ENCODE measurements around the gene RNF10.
"Not testable (repeated sequence)": the region's sequence is repeated elsewhere in the genome, so short reads cannot be mapped to it uniquely, and the experiment has no call there.

Gene RNF10

DNA sequence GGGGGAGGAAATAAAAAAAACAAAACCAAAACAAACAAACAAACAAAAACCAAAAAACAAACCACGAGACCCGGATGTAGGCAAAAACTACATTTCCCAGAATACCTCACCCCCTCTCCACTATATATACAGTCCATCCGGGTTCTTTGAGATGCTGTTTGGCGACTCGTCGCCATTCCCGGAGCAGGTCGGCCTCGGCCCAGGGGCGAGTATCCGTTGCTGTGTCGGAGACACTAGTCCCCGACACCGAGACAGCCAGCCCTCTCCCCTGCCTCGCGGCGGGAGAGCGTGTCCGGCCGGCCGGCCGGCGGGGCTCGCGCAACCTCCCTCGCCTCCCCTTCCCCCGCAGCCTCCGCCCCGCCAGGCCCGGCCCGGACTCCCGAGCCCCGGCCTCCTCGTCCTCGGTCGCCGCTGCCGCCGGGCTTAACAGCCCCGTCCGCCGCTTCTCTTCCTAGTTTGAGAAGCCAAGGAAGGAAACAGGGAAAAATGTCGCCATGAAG, at the start of gene RNF10:
RNF10 (plus strand) TSS at position 154 of the 500 bp plus-strand sequence. CDS start 456 bp downstream, outside the sequence.
- DNase-seq (ENCODE audit: low read depth): peak; percentile 53

DNA sequence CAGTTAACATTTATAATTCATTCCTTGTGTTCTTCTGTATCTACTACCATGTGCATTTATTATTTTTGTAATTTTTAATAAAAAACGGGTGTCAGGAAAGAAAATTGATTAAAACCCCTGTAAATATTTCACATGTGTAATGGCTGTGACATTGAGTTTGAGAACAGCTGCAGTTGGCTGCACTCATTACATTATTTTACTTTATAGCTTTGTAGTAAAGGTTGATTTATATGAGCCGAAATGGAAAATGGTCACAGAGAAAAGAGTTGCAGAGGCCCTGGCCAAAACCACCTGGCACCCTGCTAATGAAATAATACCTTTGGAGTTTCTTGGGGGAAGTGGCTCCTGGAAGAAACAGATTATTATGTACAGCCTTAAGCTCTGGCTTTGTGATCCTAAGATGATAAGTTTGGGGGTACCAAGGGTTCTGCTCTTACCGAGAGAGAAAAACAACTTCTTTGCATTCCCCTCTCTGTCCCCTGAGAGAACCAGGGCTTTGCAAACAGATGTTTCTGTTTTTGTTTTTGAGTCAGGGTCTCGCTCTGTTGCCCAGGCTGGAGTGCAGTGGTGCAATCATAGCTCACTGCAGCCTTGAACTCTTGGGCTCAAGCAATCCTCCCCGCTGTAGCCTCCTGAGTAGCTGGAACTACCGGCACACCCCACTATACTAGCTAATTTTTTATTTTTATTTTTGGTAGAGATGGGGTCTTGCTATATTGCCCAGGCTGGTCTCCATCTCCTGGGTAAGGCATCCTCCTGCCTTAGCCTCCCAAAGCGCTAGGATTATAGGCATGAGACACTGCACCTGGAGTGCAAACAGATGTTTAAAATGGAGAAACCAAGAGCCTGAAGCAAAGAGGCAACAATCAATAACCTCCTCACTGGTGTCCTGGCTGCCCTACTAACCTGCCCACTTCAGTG, 47.9 kb upstream of the RNF10 start:
- DNase-seq (ENCODE audit: low read depth): no peak

DNA sequence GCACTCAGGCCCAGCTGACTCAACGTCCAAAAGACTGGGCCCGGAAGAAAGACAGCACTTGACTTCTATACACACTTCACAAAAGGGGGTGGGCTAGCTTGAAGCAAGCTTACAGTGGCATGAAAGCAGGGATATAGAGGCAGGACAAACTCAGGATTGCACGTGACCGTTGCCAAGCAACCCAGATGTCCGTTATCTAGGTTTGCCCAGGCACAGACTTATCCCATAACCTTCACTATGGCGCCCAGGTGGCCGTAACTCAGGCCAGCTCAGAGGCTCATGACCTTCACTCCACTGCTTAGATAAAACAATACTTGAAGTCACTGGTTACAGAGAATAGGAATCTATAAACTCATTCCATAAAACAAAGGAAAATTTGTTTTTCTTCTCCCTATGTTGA, 46.6 kb upstream of the RNF10 start:
- DNase-seq (ENCODE audit: low read depth): not testable (repeated sequence)

DNA sequence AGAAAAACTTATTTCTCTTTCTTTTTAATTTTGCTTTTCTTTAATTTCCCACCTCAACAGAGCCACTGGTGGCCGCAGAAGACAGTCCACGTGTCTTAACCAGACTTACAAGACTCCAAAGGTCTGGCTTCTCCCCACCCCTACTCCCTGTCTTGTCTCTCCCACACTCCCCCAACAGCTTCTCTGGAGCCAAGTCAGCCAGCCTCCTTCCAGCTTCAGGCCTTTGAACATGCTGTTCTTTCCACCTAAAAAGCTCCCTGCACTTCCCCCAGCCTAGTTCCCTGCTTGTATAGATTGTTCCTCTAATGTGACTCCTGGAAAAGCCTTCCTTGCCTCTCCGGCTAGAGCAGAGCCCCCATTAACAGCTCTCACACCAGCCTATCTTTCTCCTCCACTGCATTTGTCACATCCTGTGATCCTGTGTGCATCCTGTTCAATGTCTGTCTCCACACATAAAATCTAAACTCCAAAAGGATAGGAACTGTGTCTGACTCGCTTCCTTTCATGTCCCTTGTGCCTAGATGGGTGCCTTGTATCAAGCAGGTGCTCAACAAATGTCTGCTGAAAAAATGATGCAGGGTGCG, 46.0 kb upstream of the RNF10 start:
- DNase-seq (ENCODE audit: low read depth): no peak

DNA sequence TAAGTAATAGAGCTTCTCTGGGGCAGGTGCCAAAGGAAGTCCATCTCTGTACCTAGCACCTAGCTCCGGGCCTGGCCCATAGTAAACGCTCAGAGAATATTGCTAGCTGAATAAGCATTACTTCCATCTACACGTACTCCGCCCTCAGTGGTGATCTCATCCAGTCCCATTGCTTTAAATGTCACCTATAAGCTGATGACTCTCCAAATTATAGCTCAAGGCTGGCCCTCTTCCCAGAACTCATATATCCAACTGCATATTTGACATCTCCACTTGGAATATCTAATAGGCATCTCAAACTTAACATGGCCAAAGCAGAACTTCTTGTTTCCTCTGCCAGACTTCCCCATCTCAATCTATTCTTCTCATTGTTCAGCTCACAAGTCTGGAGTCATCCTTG, 45.1 kb upstream of the RNF10 start:
- DNase-seq (ENCODE audit: low read depth): no peak

DNA sequence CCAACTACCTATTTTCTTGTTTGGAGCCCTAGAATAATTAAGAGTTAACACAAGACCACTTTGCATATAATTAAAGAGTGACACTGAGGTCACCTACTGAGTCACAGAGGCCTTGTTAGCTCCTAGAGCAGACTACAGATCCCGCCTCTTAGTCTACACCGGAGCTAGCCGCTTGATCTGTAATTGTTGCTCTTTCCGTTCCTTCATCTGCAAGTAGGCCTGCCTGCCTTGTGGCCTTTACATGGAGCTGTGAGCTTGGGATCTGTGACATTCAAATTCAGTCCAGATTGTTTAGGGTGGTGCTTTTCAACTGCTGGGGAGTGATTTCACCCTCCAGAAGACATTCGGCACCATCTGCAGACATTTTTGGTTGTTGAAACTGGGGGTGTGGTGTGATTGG, 43.8 kb upstream of the RNF10 start:
- DNase-seq (ENCODE audit: low read depth): no peak

DNA sequence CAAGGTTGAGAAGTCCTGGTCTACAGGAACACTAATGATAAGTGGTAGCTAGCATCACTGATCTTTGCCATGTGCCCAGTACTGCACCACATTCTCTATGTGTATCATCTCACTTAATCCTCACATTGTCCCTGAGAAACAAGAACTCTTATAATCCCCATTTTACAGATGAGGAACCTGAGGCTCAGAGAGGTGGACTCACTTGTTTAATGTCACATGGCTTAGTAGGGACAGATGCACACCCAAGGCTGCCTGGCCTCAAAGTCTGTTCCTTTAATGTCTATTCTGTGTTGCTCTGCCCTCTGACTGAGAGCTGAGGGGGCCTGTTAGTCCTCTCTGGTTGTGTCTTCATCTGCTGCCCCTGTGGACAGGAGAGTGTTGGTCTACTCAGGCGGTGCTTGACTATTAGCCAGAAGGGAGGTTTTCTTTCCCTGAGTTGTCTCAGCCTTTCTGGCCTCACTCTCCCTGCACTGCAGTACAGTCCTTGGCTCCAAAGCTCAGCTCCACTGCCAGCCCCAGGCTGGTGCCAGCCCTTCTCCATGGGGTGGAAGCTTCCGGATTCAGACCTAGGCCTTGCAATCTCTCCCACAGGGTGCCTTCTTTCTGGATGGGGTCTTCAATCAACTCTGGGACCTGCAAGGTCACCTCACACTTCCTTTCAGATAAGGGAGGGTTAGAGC, 43.2 kb upstream of the RNF10 start:
- no peak for DNase-seq (ENCODE audit: low read depth)

DNA sequence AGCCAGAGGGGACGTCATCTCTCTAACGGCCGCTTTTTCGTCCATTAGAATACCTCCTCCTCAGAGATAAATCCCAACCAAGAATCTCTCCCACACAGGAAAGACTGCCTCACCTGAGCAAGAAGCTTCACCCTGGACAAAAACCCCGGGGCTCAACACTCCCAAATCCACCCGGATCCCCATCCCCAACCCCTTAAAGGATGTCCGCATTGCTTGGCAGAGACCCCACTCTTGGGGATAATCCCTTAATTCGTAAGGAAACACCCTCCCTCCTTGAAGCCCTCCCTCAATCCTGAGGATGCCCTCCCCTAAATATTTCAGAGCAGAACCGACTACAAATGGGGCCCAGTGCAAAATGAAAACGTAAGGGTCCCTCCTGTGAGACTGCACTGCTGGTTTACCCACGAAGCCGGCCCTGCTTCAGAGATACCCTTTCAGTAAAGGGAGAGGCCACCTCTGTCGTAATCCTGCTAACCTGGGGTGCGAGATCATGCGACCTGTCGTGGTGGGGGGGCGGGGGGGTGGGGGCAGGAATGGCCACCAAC, 38.9 kb upstream of the RNF10 start:
- no peak for DNase-seq (ENCODE audit: low read depth)

DNA sequence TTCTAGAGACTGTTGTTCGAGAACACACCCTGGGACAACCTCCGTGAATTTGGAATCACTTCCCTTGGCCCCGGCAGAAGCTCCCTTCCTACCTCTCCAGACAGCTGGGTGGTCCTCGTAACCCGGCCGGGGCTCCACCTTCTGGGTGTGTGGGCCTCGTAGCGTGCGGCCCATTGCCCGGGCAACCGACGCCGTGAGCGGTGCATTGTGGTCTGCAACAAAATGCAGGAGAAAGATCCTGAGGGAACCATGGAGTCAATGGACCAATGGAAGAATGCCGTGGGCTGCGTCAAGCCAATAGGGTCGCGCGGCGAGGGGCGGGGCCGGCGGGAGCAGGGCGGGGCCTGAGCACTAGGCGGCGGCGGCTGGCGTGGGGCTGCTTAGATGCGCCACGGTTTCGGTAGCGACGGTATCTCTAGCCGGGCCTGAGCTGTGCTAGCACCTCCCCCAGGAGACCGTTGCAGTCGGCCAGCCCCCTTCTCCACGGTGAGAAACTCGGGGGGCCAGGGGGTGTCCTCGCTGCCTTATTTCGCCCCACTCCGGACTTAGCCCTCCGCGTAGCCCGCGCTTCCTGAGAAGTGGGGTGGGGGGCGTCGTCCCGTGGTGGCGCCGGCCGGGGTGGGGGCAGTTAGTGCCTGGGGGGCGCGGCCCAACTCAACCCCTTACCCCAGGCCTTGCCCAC, 38.3 kb upstream of the RNF10 start, which contains the start of gene DYNLL1:
DYNLL1 (plus strand) TSS at position 383 of the 682 bp plus-strand sequence. CDS start 309 bp downstream, outside the sequence.
- DNase-seq (ENCODE audit: low read depth): peak; percentile 94

DNA sequence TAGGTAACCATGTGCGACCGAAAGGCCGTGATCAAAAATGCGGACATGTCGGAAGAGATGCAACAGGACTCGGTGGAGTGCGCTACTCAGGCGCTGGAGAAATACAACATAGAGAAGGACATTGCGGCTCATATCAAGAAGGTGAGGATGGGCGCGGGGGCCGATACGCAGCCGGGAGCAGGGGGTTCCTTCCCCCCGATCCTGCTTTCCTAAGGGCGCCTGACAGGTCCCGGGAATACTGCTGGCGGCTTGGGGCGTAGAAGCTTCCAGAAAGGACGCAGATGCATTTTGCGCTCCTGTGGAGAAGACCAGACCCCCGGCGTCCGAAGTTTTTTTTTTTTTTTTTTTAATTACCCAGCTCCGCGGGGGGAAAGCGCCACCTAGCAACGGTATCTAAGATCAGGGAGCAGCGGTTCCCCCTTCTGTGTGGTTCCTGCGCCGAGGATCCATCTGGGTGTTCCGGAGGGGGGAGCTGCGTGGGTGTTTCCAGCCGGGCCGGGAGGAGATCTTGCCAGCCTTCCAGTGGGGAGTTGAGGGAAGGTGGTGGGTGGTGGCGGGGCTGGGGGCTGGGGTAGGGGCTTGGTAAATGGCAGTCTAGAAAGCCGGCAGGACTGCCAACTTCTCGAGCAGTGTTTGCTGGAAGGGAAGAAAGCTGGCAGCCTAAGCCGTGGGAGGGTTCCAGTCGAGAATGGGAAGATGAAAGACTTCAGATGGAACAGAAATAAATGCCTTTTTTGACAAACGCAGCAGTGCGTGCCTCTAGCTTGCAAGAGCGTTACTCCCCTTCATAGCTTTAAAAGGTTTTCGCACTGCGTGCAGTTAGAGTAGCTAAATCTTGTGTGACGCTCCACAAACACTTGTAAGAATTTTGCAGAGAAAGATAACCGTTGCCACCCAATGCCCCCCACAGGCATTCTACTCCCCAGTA, 37.5 kb upstream of the RNF10 start:
- peak; percentile 32 for DNase-seq (ENCODE audit: low read depth)

DNA sequence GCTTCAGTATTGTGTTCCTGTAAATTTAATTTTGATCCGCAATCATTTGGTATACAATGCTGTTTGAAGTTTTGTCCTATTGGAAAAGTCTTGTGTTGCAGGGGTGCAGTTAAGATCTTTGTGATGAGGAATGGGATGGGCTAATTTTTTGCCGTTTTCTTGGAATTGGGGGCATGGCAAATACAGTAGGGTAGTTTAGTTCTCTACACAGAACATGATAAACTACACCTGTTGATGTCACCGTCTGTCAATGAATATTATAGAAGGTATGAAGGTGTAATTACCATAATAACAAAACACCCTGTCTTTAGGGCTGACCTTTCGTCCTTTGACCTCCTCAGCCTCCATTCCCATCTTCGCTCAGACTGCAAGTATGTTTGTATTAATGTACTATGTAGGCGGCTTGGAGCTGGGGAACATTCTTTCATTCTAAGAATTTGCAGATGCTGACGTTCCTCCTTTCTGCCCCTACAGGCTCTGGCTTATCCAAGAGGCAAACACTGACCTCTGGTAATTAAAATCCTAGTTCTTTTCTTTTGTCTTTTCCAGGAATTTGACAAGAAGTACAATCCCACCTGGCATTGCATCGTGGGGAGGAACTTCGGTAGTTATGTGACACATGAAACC, 36.5 kb upstream of the RNF10 start:
- no peak for DNase-seq (ENCODE audit: low read depth)

DNA sequence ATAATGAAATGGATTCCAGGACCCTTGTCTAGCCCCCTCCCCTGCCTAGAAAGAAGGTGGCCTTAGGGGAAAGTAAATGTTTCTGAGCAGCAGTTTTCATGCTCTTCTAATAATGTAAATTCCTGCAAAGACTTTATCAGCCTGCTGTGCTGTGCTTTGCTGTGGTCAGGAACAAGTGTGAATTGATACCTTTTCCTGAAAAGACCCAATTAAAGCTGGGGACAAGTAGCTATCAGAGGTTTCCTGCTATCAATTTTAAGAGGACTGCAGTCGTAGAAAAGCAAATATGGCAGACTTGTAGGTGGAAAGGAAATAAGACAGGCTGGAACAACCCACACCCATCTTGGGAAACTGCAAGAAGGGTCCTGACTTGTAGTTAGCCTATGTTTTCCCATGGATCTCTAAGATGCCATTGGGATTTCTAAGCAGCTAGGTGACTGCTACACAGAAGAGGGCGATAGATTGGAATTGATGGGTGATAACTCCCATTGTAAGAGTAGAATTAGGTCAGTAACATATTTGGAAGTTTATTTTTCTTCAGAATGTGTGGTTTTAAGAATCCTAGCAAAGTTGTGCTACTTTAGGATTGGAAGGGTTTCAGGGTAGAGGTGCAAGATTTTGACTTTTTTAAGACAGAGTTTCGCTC, 35.2 kb upstream of the RNF10 start:
- no peak for DNase-seq (ENCODE audit: low read depth)

DNA sequence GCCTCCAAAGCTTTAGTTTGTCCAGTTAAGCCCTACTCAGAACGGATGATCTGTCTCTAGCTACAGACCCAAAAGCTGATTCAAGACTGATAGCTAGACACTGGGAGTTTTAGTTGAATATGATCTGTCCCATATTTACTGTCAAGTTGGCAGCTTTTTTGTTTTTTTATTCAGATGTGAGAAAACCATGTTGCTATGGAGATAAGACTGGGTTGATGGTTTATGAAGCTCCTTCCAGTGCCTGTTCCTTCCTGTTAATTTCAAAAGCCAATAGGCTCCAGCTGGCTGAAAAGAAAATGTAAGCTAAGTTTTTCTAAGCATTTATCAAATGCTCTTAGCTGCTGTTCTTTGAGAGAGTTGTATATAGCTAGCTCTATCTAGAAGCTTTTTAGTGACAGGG, 33.6 kb upstream of the RNF10 start:
- no peak for DNase-seq (ENCODE audit: low read depth)

DNA sequence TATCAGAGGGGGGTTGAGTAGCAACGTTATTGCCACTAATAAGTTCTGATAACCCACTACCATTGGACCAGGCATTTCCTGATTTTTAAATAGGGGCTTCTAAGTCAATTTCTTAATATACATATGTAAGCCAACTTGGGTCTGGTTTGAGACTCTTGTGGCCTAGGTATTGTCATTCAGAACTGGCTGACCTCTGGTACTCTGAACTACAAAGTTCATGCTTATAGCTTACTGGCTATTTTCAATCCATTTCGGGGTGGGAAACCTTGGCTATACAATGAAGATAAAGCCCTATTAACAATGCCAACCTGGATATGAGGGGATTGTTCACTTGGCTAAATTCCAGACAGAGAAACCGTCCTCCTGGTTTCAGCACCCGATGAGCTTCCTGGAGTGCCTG, 29.6 kb upstream of the RNF10 start:
- no peak for DNase-seq (ENCODE audit: low read depth)

DNA sequence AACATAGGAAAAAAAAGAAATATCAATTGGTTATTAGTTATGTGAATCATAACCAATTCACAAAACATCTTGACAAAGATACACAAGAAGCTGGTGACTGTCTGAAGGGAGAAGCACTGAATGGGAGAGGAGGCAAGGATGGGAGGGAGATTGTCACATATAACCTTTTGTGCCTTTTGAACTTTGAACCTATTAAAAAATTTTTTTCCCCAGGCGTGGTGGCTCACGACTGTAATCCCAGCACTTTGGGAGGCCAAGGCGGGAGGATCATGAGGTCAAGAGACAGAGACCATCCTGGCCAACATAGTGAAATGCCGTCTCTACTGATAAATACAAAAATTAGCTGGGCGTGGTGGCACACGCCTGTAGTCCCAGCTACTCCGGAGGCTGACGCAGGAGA, 25.6 kb upstream of the RNF10 start:
- DNase-seq (ENCODE audit: low read depth): no peak

DNA sequence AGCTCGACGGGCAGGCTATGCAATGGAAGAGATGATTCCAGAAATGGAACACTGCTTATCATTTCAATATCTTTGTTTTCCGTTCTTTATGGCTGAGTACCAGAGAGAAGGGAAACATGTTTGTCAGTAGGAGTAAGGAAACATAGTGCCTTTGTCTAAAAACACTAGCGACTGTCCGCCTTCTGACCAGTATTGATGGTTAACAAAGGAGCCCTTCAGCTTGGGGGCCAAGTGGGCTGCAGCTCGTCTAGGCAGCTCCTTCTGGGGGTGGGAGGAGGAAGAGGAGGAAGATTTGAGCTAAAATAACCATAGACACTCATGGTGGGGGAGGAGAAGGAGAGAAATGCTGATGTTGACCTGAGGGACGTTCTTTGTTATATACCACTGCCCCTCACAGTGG, 20.2 kb upstream of the RNF10 start:
- no peak for DNase-seq (ENCODE audit: low read depth)

DNA sequence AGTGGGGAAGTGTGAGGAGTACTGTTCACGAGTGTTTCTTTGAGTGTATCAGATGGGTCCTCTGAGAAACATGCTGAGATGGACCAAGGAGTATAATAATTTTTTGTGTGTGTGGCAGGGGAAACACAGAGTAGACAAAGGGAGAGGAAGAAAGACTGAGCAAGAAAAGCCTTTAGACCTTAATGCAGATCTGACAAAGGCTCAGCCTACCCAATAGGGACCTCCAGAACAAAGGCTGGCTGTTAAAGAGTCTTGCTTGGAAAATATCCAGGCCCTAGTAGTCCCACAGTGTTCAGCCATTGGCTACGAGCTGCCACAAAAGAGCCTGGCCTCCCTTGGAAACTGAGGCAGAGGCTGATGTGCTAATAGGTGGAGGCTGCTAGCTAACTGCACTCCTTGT, 18.7 kb upstream of the RNF10 start:
- DNase-seq (ENCODE audit: low read depth): no peak

DNA sequence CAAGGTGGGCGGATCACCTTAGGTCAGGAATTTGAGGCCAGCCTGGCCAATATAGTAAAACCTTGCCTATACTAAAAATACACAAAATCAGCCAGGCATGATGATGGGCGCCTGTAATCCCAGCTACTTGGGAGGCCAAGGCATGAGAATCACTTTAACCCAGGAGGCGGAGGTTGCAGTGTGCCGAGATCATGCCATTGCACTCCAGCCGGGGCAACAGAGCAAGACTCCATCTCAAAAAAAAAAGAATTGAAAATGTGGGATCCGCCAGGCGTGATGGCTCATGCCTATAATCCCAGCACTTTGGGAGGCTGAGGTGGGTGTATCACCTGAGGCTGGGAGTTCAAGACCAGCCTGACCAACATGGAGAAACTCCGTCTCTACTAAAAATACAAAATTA, 14.8 kb upstream of the RNF10 start:
- not testable (repeated sequence) for DNase-seq (ENCODE audit: low read depth)

DNA sequence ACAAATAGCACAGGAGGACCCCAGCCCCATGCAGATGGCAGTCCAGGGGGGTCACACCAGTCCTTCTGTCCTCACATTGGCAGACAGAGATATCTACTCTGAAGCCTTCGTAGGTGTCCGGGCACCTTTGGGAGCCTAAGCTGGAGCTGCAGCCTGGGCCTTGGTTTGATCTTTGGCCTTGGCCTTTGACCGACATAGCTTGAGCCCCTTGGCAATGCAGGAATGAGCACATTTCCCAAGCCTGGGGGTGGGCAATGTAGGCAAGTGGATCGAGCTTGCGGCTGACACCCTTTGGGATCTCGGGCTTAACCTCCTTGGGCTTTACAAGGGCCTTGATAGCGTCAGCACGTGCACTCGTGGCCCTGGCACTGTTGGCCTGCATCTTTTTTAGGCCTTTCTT, 11.6 kb upstream of the RNF10 start:
- DNase-seq (ENCODE audit: low read depth): no peak

All from stimulated activated CD8-positive, alpha-beta memory T cell treated with anti-CD3 and anti-CD28 coated beads, Interleukin-15, amount 100 ng/mL, for 1 hour (primary cell).